Inferior parietal cortex (tissue), 1 donor: ENCODE measurements around the gene CA5B.
"Not testable (repeated sequence)": the region's sequence is repeated elsewhere in the genome, so short reads cannot be mapped to it uniquely, and the experiment has no call there.

Experiments
- DNase-seq: peaks from one replicate; pipeline ENCODE4 v3.0.0-alpha.2; 2016; ENCODE audit errors: extremely low spot score

CA5B gene

GRCh38 chrX:15737959-15738902 is at the start of gene CA5B:
Gene CA5B (plus strand): TSS chrX:15738270. CDS start chrX:15750024, 11,754 bp downstream.
- peak; percentile 48 for DNase-seq

GRCh38 chrX:15694941-15695451 is 43.1 kb upstream of the CA5B start:
- DNase-seq: no peak

GRCh38 chrX:15696516-15696915 is 41.6 kb upstream of the CA5B start:
- DNase-seq: no peak

- no peak for DNase-seq
Measured at GRCh38 chrX:15702488-15703371, 35.3 kb upstream of the CA5B start.

- not testable (repeated sequence) for DNase-seq
Measured at GRCh38 chrX:15703809-15704208, 34.3 kb upstream of the CA5B start.

- not testable (repeated sequence) for DNase-seq
Measured at GRCh38 chrX:15704273-15704672, 33.8 kb upstream of the CA5B start.

- no peak for DNase-seq
Measured at GRCh38 chrX:15714529-15714928, 23.5 kb upstream of the CA5B start.

- no peak for DNase-seq
Measured at GRCh38 chrX:15718283-15718970, 19.6 kb upstream of the CA5B start.

GRCh38 chrX:15719324-15719968 is 18.6 kb upstream of the CA5B start:
- DNase-seq: no peak

GRCh38 chrX:15721911-15722310 is 16.2 kb upstream of the CA5B start:
- DNase-seq: no peak

- no peak for DNase-seq
Measured at GRCh38 chrX:15723887-15724517, 14.1 kb upstream of the CA5B start.

- no peak for DNase-seq
Measured at GRCh38 chrX:15724911-15725310, 13.2 kb upstream of the CA5B start.

- not testable (repeated sequence) for DNase-seq
Measured at GRCh38 chrX:15731368-15731767, 6.7 kb upstream of the CA5B start.

- DNase-seq: no peak
Measured at GRCh38 chrX:15737190-15737958, 696 bp upstream of the CA5B start.

GRCh38 chrX:15739886-15740285 is 1.8 kb downstream of the CA5B start:
- DNase-seq: no peak

GRCh38 chrX:15744181-15744867 is 6.3 kb downstream of the CA5B start:
- DNase-seq: no peak

GRCh38 chrX:15745179-15745578 is 7.1 kb downstream of the CA5B start:
- no peak for DNase-seq

GRCh38 chrX:15746651-15747050 is 8.6 kb downstream of the CA5B start:
- DNase-seq: not testable (repeated sequence)

GRCh38 chrX:15747626-15748173 is 9.6 kb downstream of the CA5B start:
- DNase-seq: no peak
